Measurements from ENCODE around the gene SSH3.

SSH3 gene

DNA sequence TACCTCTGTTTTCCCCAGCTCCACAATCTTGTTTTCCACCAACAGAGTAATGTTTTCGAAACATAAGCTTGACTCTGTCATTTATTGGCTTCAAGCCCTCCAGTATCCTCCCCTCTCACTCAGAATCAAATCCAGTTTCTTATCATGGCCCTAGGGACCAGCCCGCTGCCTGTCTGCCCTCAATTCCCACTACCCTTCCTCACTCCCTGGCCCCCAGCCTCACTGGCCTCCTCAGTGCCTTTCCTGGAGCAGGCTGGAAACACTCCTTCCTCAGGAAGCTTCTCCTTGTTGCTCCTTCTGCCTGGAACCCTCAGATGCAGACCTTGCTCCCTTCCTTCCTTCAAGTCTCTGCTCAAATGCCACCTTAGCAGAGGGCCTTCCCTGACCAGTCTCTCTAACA is 46.1 kb downstream of the SSH3 start:
- DNase-seq, result no peak

DNA sequence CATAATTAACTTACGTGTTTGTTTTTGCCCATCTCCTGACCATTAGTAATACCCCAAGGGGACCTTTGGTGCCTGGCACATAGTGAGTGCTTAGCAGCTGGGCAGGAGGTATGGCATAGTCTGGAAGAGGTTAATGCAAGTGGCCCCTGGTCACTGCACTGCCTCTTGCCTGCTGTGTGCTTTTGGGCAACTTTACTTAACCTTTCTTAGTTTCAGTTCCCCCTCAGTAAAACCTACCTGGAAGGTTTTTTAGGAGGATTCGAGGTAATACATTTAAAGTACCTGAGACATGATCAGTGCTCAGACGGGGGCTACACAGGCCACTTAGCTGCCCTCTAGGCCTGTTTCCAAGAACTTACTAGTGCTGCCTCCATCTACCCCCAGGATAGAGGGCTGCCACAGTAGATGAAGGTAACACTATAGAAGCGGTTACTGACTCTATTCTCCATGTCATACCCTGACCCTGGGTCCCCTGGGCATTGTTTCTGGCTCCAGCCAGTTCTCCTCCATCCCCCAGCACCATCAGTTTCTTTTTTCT is 46.7 kb downstream of the SSH3 start:
- no peak for DNase-seq

DNA sequence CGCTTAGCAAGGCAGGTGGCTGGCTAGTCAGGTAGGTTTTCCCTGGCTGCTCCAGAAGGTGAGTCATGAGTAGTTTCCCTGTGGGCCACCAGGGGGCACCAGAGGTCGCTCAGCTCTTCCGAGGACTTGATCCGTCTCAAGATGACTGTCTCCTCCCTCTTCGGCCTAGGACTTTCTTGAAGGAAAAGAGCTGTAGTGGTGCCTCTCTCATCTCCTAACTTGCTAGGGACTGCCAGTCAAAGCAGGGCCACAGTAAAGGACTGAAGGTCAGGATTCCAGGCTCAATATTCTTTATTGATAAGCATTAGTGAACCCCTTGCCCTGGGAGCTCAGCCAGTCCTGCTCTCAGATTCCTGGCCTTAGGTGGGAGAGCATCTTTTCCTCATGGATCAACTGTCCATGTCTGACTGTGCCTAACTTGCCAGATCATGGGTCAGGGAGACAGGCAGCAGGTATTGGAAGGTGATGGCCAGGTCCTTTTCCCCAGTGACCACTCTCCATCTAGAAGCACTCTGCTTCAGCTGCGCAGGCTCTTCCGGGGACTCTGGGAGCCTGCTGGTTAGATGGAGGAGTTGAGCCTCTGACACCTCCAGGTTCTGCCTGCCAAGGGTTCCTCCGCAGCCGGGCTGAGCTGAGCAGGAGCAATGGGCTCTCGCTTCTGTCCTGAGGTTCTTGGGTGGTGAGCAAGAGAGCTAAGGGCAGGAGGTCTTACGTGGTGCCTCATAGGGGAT is 48.1 kb downstream of the SSH3 start:
- peak; percentile 74 for DNase-seq

DNA sequence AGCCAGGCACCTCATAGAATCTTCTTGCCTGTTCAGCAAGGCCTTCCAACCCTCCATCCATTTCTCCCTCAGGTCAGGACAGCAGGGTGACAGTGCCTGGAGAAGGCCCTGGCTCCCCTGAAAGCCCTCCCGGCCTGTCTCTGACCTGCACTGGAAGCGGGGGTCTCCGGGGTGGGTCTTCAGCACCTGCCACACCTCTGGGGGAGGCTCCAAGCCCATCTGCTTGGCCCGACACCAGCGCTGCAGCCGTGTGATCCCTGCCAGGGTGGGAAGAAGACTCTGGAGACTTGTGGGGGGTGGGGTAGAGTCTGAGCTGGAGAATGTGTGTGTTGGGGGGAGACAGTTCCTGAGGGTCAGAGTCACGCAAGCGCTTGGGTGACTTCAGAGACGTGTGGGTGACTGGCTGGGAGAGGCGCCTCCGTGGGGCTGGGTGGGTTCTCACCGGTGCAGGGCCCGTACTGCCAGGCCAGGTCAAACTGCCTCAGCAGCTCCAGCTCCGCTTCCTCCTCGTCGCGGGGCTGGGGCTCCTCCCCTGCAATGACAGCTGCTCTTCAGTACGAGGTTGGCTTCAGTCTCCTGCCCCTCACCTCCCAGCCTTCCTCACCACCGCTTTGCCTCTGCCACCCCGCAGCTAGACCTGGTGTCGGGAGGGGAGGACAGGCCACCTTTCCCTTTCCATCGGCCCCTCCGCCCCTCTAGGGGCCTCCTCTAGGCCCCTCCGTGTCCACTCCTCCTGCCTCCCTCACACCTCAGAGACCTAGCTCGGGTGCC is 49.4 kb downstream of the SSH3 start:
- no peak for DNase-seq

DNA sequence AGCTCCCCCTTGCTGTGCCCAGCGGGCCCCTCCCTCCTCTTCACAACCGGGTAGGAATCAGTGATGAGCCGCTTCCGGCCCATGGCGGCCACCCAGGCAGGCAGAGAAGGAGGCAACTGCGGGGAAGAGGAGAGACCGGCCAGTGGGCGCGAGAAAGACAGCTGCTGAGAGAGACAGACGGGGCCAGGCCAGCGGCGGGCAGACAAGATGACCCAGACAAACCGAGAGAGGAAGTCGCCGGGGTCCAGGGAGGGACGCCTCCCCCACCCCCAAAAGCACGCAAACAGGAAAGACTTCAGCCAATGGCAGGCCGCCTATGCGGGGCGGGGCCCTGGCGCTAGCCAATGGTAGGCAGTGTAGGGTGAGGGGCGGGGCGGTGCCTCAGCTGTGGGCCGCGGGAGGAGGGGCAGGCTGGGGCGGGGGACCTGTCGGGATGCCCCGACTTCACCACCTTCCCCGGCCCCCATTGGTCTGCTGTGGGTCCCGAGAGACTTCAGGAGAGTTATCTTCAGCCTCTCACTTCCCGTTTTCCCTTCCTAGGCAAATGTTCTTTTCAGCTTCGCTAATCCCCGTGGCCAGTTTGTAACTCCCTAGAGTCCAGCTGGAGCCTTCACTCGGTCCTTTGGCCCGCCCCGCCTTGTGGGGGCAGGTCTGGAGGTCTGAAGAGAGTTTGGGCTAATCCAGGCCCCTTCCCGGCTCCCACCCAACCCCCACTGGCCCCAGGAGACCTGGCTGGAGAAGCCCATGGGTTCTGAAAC is 50.2 kb downstream of the SSH3 start, which contains the start of gene POLD4:
TSS of gene POLD4 (minus strand) at position 230 of the 758 bp plus-strand sequence. CDS start at position 83, 147 bp downstream.
- DNase-seq, result peak; percentile 96

DNA sequence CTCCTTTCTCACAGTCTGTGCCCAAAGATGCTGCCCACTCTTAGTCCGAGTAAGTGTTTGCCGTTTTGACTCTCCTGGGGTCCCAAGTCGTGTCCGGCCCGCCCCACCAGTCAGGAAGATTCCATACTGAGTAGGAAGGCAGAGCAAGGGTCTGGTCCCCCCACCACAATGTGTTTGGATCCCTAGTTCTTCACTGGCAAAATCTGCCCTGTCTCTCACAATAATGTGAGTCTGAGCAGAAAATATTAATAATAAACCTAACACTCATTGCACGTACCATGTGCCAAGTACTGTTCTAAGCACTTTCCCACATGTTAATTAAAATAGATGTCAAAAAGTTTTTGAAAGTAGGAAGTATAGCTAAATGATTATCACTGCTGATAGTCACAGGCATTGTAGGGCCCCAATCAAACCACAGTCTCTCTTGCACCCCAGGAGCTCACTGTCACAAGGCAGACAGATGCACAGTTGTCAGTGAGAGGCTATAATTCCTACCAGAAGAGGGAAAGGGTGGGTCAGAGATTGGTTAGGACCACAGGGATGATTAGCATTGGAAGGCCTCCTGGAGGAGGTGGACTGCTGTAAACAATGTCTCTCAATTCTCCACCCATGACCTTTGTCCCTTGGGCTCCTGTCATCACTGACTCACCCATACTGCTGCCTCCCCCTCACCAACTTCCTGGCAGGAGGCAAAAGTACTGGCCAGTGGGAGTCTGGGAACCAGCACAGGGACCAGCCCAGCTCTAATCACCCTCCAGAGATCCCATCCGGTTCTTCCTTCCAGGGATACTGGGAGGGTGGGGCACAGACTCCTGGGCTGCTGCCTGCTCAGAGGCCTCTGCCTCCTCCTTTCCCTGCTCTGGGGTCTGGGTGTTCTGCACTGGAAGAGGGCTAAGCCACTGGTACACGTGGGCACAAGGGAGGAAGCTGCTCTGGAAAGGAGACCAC is 51.0 kb downstream of the SSH3 start:
- DNase-seq, result peak; percentile 86

DNA sequence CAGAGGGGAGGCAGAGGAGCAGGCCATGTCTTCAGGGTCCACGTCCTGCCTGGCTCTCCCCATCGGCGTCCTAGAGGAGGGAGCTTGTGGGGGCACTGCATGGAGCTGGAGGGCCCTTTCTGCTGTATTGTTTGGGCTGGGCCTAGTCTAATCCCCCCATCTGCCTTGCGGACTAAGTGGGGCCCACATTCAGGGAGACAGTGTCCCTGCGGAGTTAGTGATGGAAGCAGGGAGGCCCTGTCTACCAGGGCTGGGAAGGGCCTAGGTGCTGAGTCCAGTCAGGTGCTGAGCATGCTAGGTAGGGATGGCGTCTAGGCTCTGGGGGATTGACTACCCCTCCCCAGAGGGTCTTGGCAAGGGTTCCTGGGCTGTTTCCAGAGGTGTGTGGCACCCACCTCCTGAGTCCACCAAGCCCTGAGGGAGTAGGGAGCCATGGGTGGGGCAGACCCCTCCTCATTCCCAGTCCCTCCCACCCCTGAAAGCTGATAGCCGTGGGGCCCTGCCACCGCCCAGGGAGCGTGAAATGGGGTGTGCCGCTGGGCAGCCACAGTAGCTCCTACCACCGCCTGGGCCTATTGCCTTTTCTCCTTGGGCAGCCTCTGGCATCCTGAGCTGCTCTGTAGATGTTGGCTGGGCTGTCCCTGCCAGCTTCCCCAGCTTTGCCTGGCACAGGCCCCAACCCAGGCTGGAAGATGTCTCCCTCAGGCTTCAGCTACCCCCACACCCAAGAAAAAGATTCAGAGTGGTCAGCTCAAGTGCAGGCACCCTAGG is 51.9 kb downstream of the SSH3 start:
- no peak for DNase-seq

DNA sequence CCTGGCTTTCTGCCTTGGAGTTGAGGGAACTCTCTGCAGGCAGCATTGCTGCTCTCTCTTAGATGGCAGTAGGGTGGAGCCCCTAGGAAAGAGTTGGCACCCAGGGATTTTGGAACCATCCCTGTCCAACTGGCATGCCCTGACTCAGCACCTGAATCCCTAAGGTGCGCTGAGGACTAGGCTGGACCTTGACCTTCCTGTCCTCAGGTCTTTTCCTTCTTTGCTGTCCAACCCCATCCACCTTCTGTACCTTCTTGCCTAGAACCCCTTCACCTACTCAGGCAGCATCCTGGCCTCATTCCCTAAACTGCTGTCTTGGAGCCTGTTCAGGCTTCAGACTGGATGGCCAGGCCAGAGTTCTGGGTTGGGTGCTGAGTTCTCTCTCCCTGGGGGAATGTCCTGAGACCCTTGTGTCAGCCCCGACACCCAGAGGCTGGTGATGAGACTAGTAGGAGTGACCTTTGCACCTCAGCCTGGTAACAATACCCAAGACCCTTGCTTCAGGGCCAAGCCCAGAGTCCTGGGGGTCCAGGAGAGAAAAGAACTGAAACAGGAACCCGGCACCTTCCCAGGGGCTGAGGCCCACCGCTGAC is 52.6 kb downstream of the SSH3 start:
- no peak for DNase-seq

DNA sequence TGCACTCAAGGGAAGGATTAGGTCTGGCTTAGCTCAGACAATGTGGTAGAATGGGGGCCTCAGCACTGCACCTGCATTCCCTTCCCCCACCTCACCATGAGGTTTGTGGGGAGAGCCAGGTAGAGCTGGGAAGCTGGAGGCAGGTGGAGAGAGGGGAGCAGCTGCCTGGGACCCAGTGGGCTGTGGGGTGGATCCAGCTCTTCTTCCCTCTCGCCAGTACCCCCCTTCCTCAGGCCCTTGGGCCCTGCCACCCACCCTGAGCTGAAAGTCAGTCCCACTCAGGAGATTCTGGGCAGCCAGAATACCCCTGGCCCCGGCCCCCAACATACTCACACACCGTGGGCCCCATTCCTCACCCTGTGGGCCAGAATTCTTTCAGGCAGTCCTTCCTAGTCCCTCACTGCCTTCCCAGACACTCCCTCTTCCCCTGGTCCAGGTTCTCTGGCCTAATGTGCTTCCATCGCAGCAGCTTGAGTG is 53.1 kb downstream of the SSH3 start:
- DNase-seq, result no peak

DNA sequence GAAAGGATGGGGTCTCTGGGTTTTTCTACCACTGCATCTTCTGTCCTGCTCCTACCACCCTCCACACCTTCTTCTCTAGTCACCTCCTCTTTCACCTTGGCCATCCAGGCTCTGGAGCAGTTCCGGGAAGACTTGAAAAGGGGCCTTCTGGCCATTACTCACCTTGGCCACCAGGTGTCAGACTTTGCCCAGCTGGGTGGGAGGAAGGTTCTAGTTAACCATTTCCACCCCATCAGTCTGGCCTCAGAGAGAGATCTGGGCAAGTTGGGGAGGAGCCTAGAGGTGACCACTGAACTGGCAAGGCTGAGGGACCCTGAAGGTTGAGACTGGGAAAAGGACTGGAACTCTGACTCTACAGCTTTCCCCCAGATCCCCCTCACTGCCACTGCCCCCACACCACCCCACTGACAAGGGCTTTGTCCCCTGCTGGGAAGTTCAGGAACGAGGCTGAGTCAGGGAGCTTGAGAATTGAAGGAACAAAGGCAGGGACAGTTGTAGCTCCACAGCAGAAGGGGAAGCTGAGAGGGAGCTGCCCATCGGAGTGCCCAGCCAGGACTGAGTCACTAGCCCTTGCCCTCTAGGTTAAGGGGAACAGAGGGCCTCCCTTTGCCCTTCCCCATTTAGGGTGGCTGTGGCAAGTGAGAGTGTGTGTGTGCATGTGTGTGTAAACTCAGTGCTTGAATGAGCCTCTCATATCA is 53.7 kb downstream of the SSH3 start:
- peak; percentile 81 for DNase-seq

DNA sequence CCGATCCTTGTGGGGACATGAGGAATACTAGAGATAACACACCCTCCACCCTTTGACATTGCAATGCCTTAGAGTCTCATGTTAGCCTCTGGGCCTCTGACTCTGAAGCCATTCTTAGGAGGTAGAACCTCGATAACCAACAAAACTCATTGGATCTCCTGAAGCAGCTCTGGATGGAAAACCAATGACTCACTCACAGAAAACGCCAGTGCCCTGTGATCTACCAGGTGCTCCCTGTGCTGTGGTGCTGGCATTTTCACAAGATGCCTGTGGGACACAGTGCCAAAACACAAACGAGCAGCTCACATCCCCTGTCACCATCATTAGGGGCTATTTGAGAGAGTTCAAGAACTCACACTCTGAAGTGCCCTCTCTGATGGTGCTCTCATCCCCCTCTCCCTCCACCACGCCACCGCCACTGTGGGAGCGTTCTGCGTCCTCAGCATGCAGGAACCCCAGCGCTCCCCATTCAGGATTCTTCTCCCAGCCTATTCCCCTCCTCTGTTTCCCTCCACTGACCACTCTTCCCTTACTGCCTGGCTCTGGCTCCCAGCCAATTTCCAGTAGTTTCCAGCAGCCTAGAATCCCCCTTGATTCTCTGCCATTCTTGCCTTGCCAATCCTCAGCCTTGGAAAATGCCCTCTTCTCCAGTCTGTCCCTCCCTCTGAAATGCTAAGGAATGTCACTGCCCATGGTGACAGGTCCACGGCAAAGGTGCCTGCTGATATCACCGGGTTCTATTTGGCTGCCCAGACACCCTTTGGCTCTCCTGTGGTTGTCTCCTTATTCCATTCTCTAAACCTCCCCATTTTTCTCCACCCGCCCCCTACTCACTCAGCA is 54.7 kb downstream of the SSH3 start:
- DNase-seq, result peak; percentile 53

Data from fibroblast of upper back skin (primary cell).